ENCODE results near the gene PRKX. TPM values are rescaled to one million over a fixed set of nuclear protein-coding genes. Genes with fewer than 3 reads are reported as not detected.
A peak's percentile ranks its signal among the peaks of the same experiment; 100 is the strongest.

The PRKX gene
- total and polyA plus RNA-seq, 12 donors = 1.7 to 10.1 (median 2.8) TPM

- intact Hi-C loops (cut with DNase I) = loop anchor here in 3 of 10 donors (5.0 to 10.0 kb wide), 3 partner anchors 45 to 148 kb away; partner anchors contain the start of gene PRKX (in 1 of the 3)
- Histone ChIP-seq H3K36me3 (peaks cover 0 to 16% (median 0%) of the 10 kb centered on the region in 9 donors), H3K27ac (no peak overlapping the region), H3K4me3 (no peak overlapping the region), H3K9me3 (no peaks in the 10 kb centered on the region), H3K4me1 (peaks cover 0 to 8% (median 0%) of the 10 kb centered on the region in 9 donors), H3K27me3 (no peaks in the 10 kb centered on the region)
- no peak for DNase-seq
- TF ChIP-seq, protein P1, sequence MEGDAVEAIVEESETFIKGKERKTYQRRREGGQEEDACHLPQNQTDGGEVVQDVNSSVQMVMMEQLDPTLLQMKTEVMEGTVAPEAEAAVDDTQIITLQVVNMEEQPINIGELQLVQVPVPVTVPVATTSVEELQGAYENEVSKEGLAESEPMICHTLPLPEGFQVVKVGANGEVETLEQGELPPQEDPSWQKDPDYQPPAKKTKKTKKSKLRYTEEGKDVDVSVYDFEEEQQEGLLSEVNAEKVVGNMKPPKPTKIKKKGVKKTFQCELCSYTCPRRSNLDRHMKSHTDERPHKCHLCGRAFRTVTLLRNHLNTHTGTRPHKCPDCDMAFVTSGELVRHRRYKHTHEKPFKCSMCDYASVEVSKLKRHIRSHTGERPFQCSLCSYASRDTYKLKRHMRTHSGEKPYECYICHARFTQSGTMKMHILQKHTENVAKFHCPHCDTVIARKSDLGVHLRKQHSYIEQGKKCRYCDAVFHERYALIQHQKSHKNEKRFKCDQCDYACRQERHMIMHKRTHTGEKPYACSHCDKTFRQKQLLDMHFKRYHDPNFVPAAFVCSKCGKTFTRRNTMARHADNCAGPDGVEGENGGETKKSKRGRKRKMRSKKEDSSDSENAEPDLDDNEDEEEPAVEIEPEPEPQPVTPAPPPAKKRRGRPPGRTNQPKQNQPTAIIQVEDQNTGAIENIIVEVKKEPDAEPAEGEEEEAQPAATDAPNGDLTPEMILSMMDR (IDR thresholded peaks at IDR 0.05) = no peak
- no peak for ATAC-seq
- 74 to 89% methylated on average over 8 to 10 of the region's 10 CpGs for WGBS, 2 donors
Measured at GRCh38 chrX:3659761-3660160, 53.7 kb downstream of the PRKX start.

GRCh38 chrX:3655181-3655580 lies 58.3 kb downstream of the PRKX start:
- TF ChIP-seq, protein P1 (IDR thresholded peaks at IDR 0.05) = no peak
- WGBS, 2 donors = 93 to 96% methylated on average over 19 of the region's 19 CpGs
- no peak overlapping the region for H3K27ac ChIP-seq
- H3K27me3 ChIP-seq = no peaks in the 10 kb centered on the region
- no peak overlapping the region for H3K4me3 ChIP-seq
- peaks cover 0 to 5% (median 0%) of the 10 kb centered on the region in 9 donors for H3K4me1 ChIP-seq
- DNase-seq = no peak
- intact Hi-C loops (cut with DNase I) = loop anchor here in 2 of 10 donors (5.0 to 10.0 kb wide), 2 partner anchors 50 to 152 kb away; no protein-coding TSS in a partner anchor
- H3K36me3 ChIP-seq = peaks cover 0 to 37% (median 0%) of the 10 kb centered on the region in 9 donors
- no peaks in the 10 kb centered on the region for H3K9me3 ChIP-seq
- ATAC-seq = no peak

DNA sequence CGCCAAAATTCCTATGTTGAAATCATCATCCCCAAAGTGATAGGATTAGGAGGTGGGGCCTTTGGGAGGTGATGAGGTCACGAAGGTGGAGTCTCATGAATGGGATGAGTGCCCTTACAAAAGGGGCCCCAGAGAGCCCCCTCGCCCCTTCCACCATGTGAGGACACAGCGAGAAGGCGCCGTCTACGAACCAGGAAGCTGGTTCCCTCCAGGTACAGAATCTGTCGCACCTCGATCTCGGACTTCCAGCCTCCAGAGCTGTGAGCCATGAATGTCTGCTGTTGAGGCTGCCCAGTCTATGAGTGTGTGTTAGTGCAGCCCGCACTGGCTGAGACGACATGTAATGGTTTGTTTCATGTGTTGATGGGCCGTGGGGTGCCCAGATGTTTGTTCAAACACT lies 60.3 kb downstream of the PRKX start:
- ATAC-seq (no peak), DNase-seq (no peak)
- peaks cover 0 to 35% (median 0%) of the 10 kb centered on the region in 9 donors for H3K36me3 ChIP-seq
- no peaks in the 10 kb centered on the region for H3K27me3 ChIP-seq
- H3K27ac ChIP-seq = no peak overlapping the region
- no peak overlapping the region for H3K4me3 ChIP-seq
- H3K4me1 ChIP-seq = no peaks in the 10 kb centered on the region
- TF ChIP-seq, protein P1 (IDR thresholded peaks at IDR 0.05) = no peak
- WGBS, 2 donors = 90 to 97% methylated on average over 13 of the region's 13 CpGs
- H3K9me3 ChIP-seq = no peaks in the 10 kb centered on the region
- intact Hi-C loops (cut with DNase I) = loop anchor here in 6 of 10 donors (2.0 to 10.0 kb wide), 5 partner anchors 52 to 159 kb away; no protein-coding TSS in a partner anchor

DNA sequence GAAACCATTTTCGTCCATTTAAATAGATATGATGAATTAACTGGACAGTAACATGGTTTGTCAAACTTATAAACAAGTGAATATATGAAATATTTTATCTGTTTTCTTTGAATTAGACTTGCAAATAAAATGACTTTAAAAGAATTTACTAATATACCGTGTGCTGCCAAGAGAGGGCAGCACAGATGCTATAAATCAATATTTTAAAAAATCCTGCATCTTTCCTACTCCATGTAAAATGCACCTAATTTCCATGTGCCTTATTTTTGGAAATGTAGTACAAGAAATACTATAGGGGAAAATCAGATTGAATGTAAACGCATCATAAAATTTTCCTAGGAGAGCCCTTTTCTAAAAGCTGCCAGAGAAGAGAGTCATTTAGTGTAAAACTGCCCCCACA lies 62.2 kb downstream of the PRKX start:
- TF ChIP-seq, protein P1 (IDR thresholded peaks at IDR 0.05) = peak in 8 of 9 donors; percentile 30 to 64 (median 50)
- intact Hi-C loops (cut with DNase I) = loop anchor here in 5 of 10 donors (5.0 to 10.0 kb wide), 4 partner anchors 54 to 161 kb away; no protein-coding TSS in a partner anchor
- H3K9me3 ChIP-seq = no peaks in the 10 kb centered on the region
- WGBS, 2 donors = 33 to 47% methylated on average over 3 of the region's 3 CpGs
- no peak overlapping the region for H3K4me3 ChIP-seq
- peaks cover 0 to 41% (median 0%) of the 10 kb centered on the region in 9 donors for H3K36me3 ChIP-seq
- no peaks in the 10 kb centered on the region for H3K4me1 ChIP-seq
- H3K27me3 ChIP-seq = no peaks in the 10 kb centered on the region
- H3K27ac ChIP-seq = no peak overlapping the region
- ATAC-seq (no peak), DNase-seq (no peak)

All from heart right ventricle (tissue), 16 donors.